IMR-90 (cell line): ENCODE measurements around the gene ARFGAP3. TPM values are rescaled to one million over a fixed set of nuclear protein-coding genes. Genes with fewer than 3 reads are reported as not detected.

Source experiments
- ATAC-seq: fragments of 200-7000 bp; cut with Tn5 transposase; 2 replicates; pipeline ENCODE4 v1.9.1; 2020; ENCODE audit warnings: low read depth, mild to moderate bottlenecking, moderate library complexity
- BruUV-seq: library from RNA; stranded (reverse); fragments of 400-500 nt; replicated peaks from 2 replicates; lab custom pipeline; 2021; lab: Mats Ljungman, UMichigan
- CTCF ChIA-PET: fragments of 300-600 bp; formaldehyde crosslinking; extraction: SDS; loops from one replicate; lab custom pipeline; 2021; ENCODE audit warnings: antibody characterized with exemption; lab: Yijun Ruan, JAX
- POLR2A ChIA-PET: fragments of 300-600 bp; sonication (Branson Sonifier 250); formaldehyde crosslinking; loops from one replicate; lab custom pipeline; 2022; ENCODE audit warnings: antibody characterized with exemption; ENCODE audit not compliant: unreplicated experiment; lab: Charles Lee
- DNase-seq: peaks from one replicate; pipeline ENCODE4 v3.0.0; 2013
- H2AFZ ChIP-seq: replicated peaks from 2 replicates; pipeline ENCODE3; 2013; ENCODE audit warnings: low read length, mild to moderate bottlenecking; ENCODE audit not compliant: poor library complexity
- H2AK5ac ChIP-seq: 2 replicates; pipeline ENCODE4 v1.6.1; 2013; ENCODE audit warnings: low read depth, low read length, inconsistent platforms
- H2AK9ac ChIP-seq: replicated peaks from 2 replicates; pipeline ENCODE3; 2013; ENCODE audit warnings: mild to moderate bottlenecking, low read depth, low read length, moderate library complexity; ENCODE audit not compliant: poor library complexity
- H2BK120ac ChIP-seq: 2 replicates; pipeline ENCODE4 v1.6.1; 2013; ENCODE audit warnings: low read depth, low read length, inconsistent platforms
- H2BK15ac ChIP-seq: 3 replicates; pipeline ENCODE4 v1.6.1; 2013; ENCODE audit warnings: low read depth, low read length, inconsistent platforms
- H2BK20ac ChIP-seq: 2 replicates; pipeline ENCODE4 v1.6.1; 2013; ENCODE audit warnings: low read depth, mild to moderate bottlenecking, inconsistent platforms, low read length, moderate library complexity
- H2BK5ac ChIP-seq: 2 replicates; pipeline ENCODE4 v1.6.1; 2013; ENCODE audit warnings: mild to moderate bottlenecking, low read depth, low read length, inconsistent platforms; ENCODE audit not compliant: poor library complexity, severe bottlenecking
- H3K14ac ChIP-seq: replicated peaks from 2 replicates; pipeline ENCODE4 v1.6.1; 2013; ENCODE audit warnings: low read depth, low read length, inconsistent platforms
- H3K18ac ChIP-seq: 2 replicates; pipeline ENCODE4 v1.6.1; 2013; ENCODE audit warnings: low read depth, low read length, control low read depth
- H3K23ac ChIP-seq: 2 replicates; pipeline ENCODE4 v1.6.1; 2013; ENCODE audit warnings: low read depth, low read length, inconsistent platforms
- H3K27ac ChIP-seq: 2 replicates; pipeline ENCODE4 v1.5.1; 2013; ENCODE audit warnings: mild to moderate bottlenecking, control low read depth, low read length; ENCODE audit not compliant: insufficient read depth
- H3K27me3 ChIP-seq: 2 replicates; pipeline ENCODE4 v1.6.1; 2013; ENCODE audit warnings: low read length; ENCODE audit not compliant: control insufficient read depth, insufficient read depth
- H3K36me3 ChIP-seq: 2 replicates; pipeline ENCODE4 v1.6.1; 2013; ENCODE audit warnings: low read length, mixed read lengths; ENCODE audit not compliant: control insufficient read depth, insufficient read depth
- H3K4ac ChIP-seq: 2 replicates; pipeline ENCODE4 v1.6.1; 2013; ENCODE audit warnings: low read depth, low read length, inconsistent platforms
- H3K4me1 ChIP-seq: 2 replicates; pipeline ENCODE4 v1.6.1; 2013; ENCODE audit warnings: low read length, mixed read lengths; ENCODE audit not compliant: control insufficient read depth, insufficient read depth
- H3K4me2 ChIP-seq: 2 replicates; pipeline ENCODE4 v1.6.1; 2013; ENCODE audit warnings: low read depth, mild to moderate bottlenecking, control low read depth, low read length, moderate library complexity
- H3K4me3 ChIP-seq: 2 replicates; pipeline ENCODE4 v1.5.1; 2013; ENCODE audit warnings: low read depth, mild to moderate bottlenecking, control low read depth, low read length, moderate library complexity; ENCODE audit not compliant: insufficient read depth
- H3K56ac ChIP-seq: 2 replicates; pipeline ENCODE4 v1.6.1; 2013; ENCODE audit warnings: low read length, inconsistent platforms; ENCODE audit not compliant: insufficient read depth; ENCODE audit errors: extremely low read depth
- H3K79me1 ChIP-seq, 2 experiments: 2 replicates each; pipeline ENCODE4 v1.6.1; 2013; ENCODE audit warnings: low read length in 2 of 2, inconsistent platforms in 1 of 2, low read depth in 1 of 2
- H3K9ac ChIP-seq: 2 replicates; pipeline ENCODE4 v1.6.1; 2013; ENCODE audit warnings: low read depth, low read length, control low read depth
- H3K9me1 ChIP-seq: 2 replicates; pipeline ENCODE4 v1.6.1; 2013; ENCODE audit warnings: low read length, inconsistent platforms; ENCODE audit not compliant: insufficient read depth
- H3K9me3 ChIP-seq: 2 replicates; pipeline ENCODE4 v1.6.1; 2013; ENCODE audit warnings: low read length; ENCODE audit not compliant: control insufficient read depth, insufficient read depth
- H4K20me1 ChIP-seq: 2 replicates; pipeline ENCODE4 v1.6.1; 2013; ENCODE audit warnings: low read length, inconsistent platforms; ENCODE audit not compliant: insufficient read depth
- H4K5ac ChIP-seq: 2 replicates; pipeline ENCODE4 v1.6.1; 2013; ENCODE audit warnings: mild to moderate bottlenecking, low read depth, low read length, control low read depth
- H4K8ac ChIP-seq, 2 experiments: 2 replicates each; pipeline ENCODE4 v1.6.1; 2013; ENCODE audit warnings: low read depth in 2 of 2, low read length in 2 of 2, control low read depth in 1 of 2, inconsistent platforms in 1 of 2
- H4K91ac ChIP-seq: 2 replicates; pipeline ENCODE4 v1.6.1; 2013; ENCODE audit warnings: low read depth, low read length, inconsistent platforms; ENCODE audit not compliant: insufficient read depth
- BHLHE40 ChIP-seq: fragments of 150-350 bp; IDR thresholded peaks from 2 replicates; pipeline ENCODE4 v1.6.1; 2016; ENCODE audit warnings: mild to moderate bottlenecking, low read depth, low read length
- CEBPB ChIP-seq: IDR thresholded peaks from 2 replicates; pipeline ENCODE4 v1.6.1; 2012; ENCODE audit warnings: low read depth, low read length, improper control_type of control experiment
- CHD1 ChIP-seq: IDR thresholded peaks from 2 replicates; pipeline ENCODE4 v1.6.1; 2012; ENCODE audit warnings: low read depth, low read length, improper control_type of control experiment
- CTCF ChIP-seq: conservative IDR thresholded peaks from 2 replicates; pipeline ENCODE4 v1.5.1; 2012; ENCODE audit warnings: mild to moderate bottlenecking, low read depth, low read length, improper control_type of control experiment
- ELK1 ChIP-seq: fragments of 150-350 bp; IDR thresholded peaks from 2 replicates; pipeline ENCODE4 v1.6.1; 2016; ENCODE audit warnings: low read depth, mild to moderate bottlenecking, low read length, moderate library complexity, borderline replicate concordance
- FOS ChIP-seq: fragments of 150-350 bp; IDR thresholded peaks from 2 replicates; pipeline ENCODE4 v1.6.1; 2016; ENCODE audit warnings: low read depth, low read length
- MAFK ChIP-seq: IDR thresholded peaks from 2 replicates; pipeline ENCODE4 v1.6.1; 2012; ENCODE audit warnings: low read depth, low read length, improper control_type of control experiment
- MAZ ChIP-seq: IDR thresholded peaks from 2 replicates; pipeline ENCODE4 v1.6.1; 2012; ENCODE audit warnings: low read depth, mild to moderate bottlenecking, low read length, improper control_type of control experiment, moderate library complexity, borderline replicate concordance
- MXI1 ChIP-seq: IDR thresholded peaks from 2 replicates; pipeline ENCODE4 v1.6.1; 2012; ENCODE audit warnings: low read depth, mild to moderate bottlenecking, low read length, moderate library complexity, borderline replicate concordance
- NFE2L2 ChIP-seq: fragments of 150-350 bp; IDR thresholded peaks from 2 replicates; pipeline ENCODE4 v1.6.1; 2016; ENCODE audit warnings: low read depth, mild to moderate bottlenecking, low read length
- POLR2A ChIP-seq: IDR thresholded peaks from 2 replicates; pipeline ENCODE4 v1.6.1; 2012; ENCODE audit warnings: mild to moderate bottlenecking, low read depth, low read length
- RAD21 ChIP-seq: IDR thresholded peaks from 2 replicates; pipeline ENCODE4 v1.6.1; 2012; ENCODE audit warnings: low read length, improper control_type of control experiment
- RCOR1 ChIP-seq: IDR thresholded peaks from 2 replicates; pipeline ENCODE4 v1.6.1; 2012; ENCODE audit warnings: mild to moderate bottlenecking, low read length, improper control_type of control experiment; ENCODE audit not compliant: insufficient replicate concordance
- RFX5 ChIP-seq: IDR thresholded peaks from 2 replicates; pipeline ENCODE4 v1.8.0; 2012; ENCODE audit warnings: low read depth, mild to moderate bottlenecking, low read length, moderate library complexity
- SMC3 ChIP-seq: fragments of 150-350 bp; IDR thresholded peaks from 2 replicates; pipeline ENCODE4 v1.6.1; 2016; ENCODE audit warnings: low read depth, mild to moderate bottlenecking, antibody characterized with exemption, low read length, moderate library complexity
- USF2 ChIP-seq: fragments of 150-350 bp; IDR thresholded peaks from 2 replicates; pipeline ENCODE4 v1.6.1; 2017; ENCODE audit warnings: mild to moderate bottlenecking, antibody characterized with exemption, low read length, low read depth
- whole genome bisulfite sequencing, 2 experiments: methylation state at CpG; one replicate each; pipeline versions ENCODE4 v1.1.5 to v1.1.7; 2013; ENCODE audit warnings: missing lambda C conversion rate in 2 of 2; ENCODE audit not compliant: insufficient read length in 1 of 2; ENCODE audit errors: extremely low coverage in 2 of 2; 5-methylcytosine and 5-hydroxymethylcytosine counted together
- dilution Hi-C: fragments of 300-500 bp; cut with HindIII; formaldehyde crosslinking; loops from one replicate; pipeline ENCODE4 v1.14.3; 2018; ENCODE audit warnings: low sequenced_read_pairs; ENCODE audit not compliant: unreplicated experiment
- in situ Hi-C: fragments of 300-500 bp; cut with MboI; formaldehyde crosslinking; loops from 3 replicates; pipeline ENCODE4 v1.14.3; 2019; ENCODE audit warnings: low sequenced_read_pairs, inconsistent platforms, mixed read lengths
- intact Hi-C: fragments of 100-400 bp; cut with micrococcal nuclease; formaldehyde crosslinking; loops from 2 replicates; pipeline ENCODE4 v1.10.0; 2022
- polyA plus RNA-seq, 3 experiments: library from polyadenylated mRNA; depleted of rRNA; stranded (reverse); fragments of >200 nt; gene quantifications; 2 replicates each; pipeline ENCODE4 v1.2.3, GENCODE V29; 2012; ENCODE audit warnings: low replicate concordance in 1 of 3
- total RNA-seq: library from RNA; depleted of rRNA; stranded (reverse); fragments of >200 nt; gene quantifications from 2 replicates; pipeline ENCODE4 v1.2.3, GENCODE V29; 2012

The ARFGAP3 gene
- total and polyA plus RNA-seq, 2 of the 4 experiments (the other 2 are of a cell fraction), result 50.0 to 70.1 TPM

- TF ChIP-seq BHLHE40 (no peak), ELK1 (no peak), RCOR1 (no peak), MAZ (no peak), MAFK (no peak), NFE2L2 (no peak), CEBPB (no peak), POLR2A (no peak), USF2 (no peak), FOS (no peak), SMC3 (no peak), RFX5 (no peak), RAD21 (no peak), CTCF (no peak), CHD1 (no peak), MXI1 (no peak)
- dilution Hi-C loops, result no loop called here
- Histone ChIP-seq H3K9ac (no peak overlapping the region), H3K18ac (no peak overlapping the region), H3K27ac (no peak overlapping the region), H3K36me3 (peaks cover 46% of the 10 kb centered on the region), H2AK9ac (no peak overlapping the region), H2BK5ac (no peak overlapping the region), H3K56ac (no peak overlapping the region), H2BK20ac (no peak overlapping the region), H3K4ac (no peak overlapping the region), H3K27me3 (no peaks in the 10 kb centered on the region), H4K5ac (no peak overlapping the region), H2AFZ (no peak overlapping the region), H3K23ac (no peak overlapping the region), H3K79me1 (peaks cover 14 to 26% of the 10 kb centered on the region in 2 experiments; a peak in 3 of 4 replicates), H4K20me1 (peaks cover 4% of the 10 kb centered on the region; the same call in 1 of the 2 replicates), H3K4me3 (no peak overlapping the region), H3K4me1 (no peaks in the 10 kb centered on the region), H2BK120ac (no peak overlapping the region), H2AK5ac (no peak overlapping the region), H4K8ac (no peak overlapping the region), H4K91ac (no peak overlapping the region), H3K14ac (no peak overlapping the region), H2BK15ac (no peak overlapping the region), H3K9me1 (no peaks in the 10 kb centered on the region), H3K4me2 (no peak overlapping the region), H3K9me3 (no peaks in the 10 kb centered on the region)
- DNase-seq (no peak), ATAC-seq (no peak)
- BruUV-seq, result no TSS peak
- ChIA-PET POLR2A (no interaction called here), CTCF (interaction anchor here (0.6 kb wide), 2 partner anchors 20 to 157 kb away, joined by 3 to 4 read pairs; no protein-coding TSS in a partner anchor)
- intact Hi-C loops, result no loop called here
- no CpG with 5 or more reads among the region's 4 CpGs for WGBS, 2 experiments
- in situ Hi-C loops, result no loop called here
These were observed 25.4 kb downstream of the ARFGAP3 start for GRCh38 chr22:42831712-42832111.
